Stimulated activated CD8-positive, alpha-beta memory T cell treated with anti-CD3 and anti-CD28 coated beads, Interleukin-12 subunit alpha, Interleukin-12 subunit beta, amount 100 ng/mL, for 4 hours (primary cell): Measurements from ENCODE around the gene GMPR.

ENCODE experiments used
- DNase-seq: peaks from one replicate; pipeline ENCODE4 v3.0.0-alpha.2; 2020; ENCODE audit warnings: low read depth

Gene GMPR

GRCh38 chr6:16238057-16238962 is at the start of gene GMPR:
GMPR (plus strand) TSS chr6:16238587; CDS start chr6:16238694, 107 bp downstream.
- peak; percentile 68 for DNase-seq

- DNase-seq: no peak
Measured at GRCh38 chr6:16190214-16190613, 48.2 kb upstream of the GMPR start.

GRCh38 chr6:16196260-16196983 is 42.0 kb upstream of the GMPR start:
- no peak for DNase-seq

GRCh38 chr6:16196984-16197546 is 41.3 kb upstream of the GMPR start:
- no peak for DNase-seq

GRCh38 chr6:16198061-16198705 is 40.2 kb upstream of the GMPR start:
- no peak for DNase-seq

- no peak for DNase-seq
Measured at GRCh38 chr6:16199804-16200203, 38.6 kb upstream of the GMPR start.

- DNase-seq: no peak
Measured at GRCh38 chr6:16200321-16200883, 38.0 kb upstream of the GMPR start.

GRCh38 chr6:16201706-16202105 is 36.7 kb upstream of the GMPR start:
- DNase-seq: no peak

- DNase-seq: no peak
Measured at GRCh38 chr6:16204653-16205376, 33.6 kb upstream of the GMPR start.

GRCh38 chr6:16205377-16206144 is 32.8 kb upstream of the GMPR start:
- no peak for DNase-seq

- no peak for DNase-seq
Measured at GRCh38 chr6:16206595-16207037, 31.8 kb upstream of the GMPR start.

GRCh38 chr6:16208989-16209388 is 29.4 kb upstream of the GMPR start:
- DNase-seq: no peak

GRCh38 chr6:16209539-16209938 is 28.8 kb upstream of the GMPR start:
- no peak for DNase-seq

- no peak for DNase-seq
Measured at GRCh38 chr6:16212276-16212675, 26.1 kb upstream of the GMPR start.

- no peak for DNase-seq
Measured at GRCh38 chr6:16216501-16217155, 21.8 kb upstream of the GMPR start.

GRCh38 chr6:16217156-16217721 is 21.1 kb upstream of the GMPR start:
- DNase-seq: no peak

GRCh38 chr6:16222826-16223225 is 15.6 kb upstream of the GMPR start:
- DNase-seq: no peak

GRCh38 chr6:16223362-16223761 is 15.0 kb upstream of the GMPR start:
- DNase-seq: no peak

GRCh38 chr6:16224409-16224808 is 14.0 kb upstream of the GMPR start:
- DNase-seq: no peak
